AG08395 (cell line): ENCODE results near the gene C17orf50.
A peak's percentile ranks its signal among the peaks of the same experiment; 100 is the strongest.

Experiments used
- DNase-seq: peaks from one replicate; pipeline ENCODE4 v3.0.0; 2012; ENCODE audit warnings: mixed read lengths, low spot score

The C17orf50 gene

DNA sequence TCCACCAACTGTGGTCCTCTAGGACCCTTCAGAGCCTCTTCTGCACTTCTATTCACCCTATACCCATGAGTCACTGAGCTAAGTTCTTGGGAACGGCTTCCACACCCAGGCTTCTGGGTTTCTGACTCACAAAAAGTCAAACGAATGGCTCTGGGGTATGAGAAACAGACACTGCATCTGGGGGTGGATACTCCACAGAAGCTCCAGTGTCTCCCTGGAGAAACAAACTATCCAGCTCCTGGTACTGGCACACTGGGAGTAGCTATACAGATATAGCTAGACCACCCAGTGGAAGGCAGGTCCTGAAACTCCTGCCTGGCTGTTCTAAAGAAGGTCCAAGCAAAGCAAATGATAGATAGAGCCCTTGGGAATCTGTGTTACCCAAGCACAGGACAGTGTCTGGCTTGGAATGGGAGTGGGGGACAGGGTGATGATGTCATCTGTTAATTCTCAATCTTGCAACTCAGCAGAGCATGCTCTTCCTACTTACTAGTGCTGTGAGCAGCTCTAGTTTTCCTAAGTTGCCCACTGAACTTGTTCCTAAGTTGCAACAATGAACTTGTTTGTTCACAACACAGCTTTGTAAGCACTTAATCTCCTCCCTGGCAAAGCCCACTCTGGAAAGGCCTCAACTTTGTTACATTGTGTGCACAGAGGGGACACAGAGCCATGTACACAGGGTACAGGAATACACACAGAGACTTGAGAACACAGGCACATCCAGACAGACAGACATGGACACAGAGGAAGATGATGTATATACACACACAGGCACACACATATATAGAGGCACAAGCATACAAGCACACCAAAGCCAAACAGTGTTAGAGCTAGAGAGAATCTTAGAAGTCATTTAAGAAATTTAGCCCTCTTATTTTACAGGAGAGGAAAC is 28.0 kb downstream of the C17orf50 start:
- peak; percentile 92 for DNase-seq

DNA sequence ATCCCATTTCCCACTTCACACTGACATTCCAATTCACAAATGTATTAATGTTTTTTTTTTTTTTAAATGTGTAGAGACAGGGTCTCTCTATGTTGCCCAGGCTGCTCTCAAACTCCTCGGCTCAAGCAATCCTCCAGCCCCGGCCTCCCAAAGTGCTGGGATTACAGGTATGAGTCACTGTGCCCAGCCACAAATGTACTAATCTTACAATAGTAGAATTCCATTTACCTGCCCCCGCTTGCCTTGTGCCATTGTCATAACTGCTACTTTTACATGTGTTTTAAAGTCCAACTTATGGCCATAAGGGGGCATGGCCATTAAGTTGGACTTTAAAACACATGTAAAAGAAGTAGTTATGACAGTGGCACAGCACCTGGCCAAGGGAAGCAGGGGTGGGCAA is 30.2 kb downstream of the C17orf50 start:
- no peak for DNase-seq

DNA sequence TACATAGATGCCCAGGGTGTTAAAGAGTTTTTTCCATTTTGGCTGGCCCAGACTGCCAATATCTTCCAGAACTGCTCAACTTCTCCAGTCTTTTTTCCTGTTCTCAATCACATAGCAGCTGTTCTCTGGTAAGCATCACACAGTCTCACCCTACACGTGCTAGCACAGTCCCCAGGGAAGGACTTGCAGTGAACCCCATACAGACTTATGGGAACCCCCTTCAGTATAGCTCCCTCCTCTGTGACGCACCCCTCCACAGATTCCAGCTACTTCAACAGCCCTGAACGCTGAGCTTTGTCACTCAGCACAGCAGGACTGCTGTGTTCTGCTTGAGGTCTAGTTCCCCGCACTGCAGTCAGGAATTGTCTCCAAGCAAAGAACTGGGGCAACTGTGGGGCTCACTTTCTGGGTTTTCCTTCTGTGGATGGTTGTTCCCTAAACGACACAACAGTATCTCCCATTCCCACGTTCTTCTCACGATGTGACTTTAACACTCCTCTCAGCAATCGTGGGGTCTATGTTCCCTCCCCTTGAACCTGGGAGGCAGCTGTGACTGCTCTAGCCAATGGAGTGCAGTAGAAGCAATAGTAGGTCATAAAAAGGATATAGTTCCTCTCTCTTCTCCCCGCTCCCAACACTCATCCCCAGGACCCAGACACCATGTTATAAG is 31.1 kb downstream of the C17orf50 start:
- no peak for DNase-seq

DNA sequence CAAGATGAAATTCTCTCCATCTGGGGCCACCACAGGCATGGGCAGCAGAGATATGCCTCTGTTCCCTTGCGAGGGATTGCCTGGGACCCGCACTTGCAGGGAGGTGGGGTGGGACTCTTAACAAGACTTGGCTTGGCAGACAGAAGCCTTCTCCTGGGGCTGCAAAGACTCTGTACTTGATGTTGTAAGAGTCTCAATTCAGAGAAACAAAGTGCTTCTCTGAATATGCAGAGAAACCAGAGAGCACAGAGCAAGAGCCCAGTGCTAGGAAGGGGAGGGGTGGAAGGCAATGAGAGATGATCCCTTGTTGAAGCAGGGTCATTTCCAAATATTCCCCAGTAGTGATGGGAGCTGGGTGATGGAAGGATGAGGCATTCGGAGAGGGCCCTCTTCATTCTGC is 32.6 kb downstream of the C17orf50 start:
- DNase-seq: peak; percentile 0

- DNase-seq: peak; percentile 1
These were observed 34.6 kb downstream of the C17orf50 start, which contains the start of gene MMP28 for GRCh38 chr17:35795007-35795870. Gene MMP28, minus strand, starts transcription at chr17:35795641. Its CDS starts 264 bp downstream, at chr17:35795377.

- no peak for DNase-seq
These were observed 35.2 kb downstream of the C17orf50 start for GRCh38 chr17:35795871-35796265.

GRCh38 chr17:35796942-35797341 is 36.3 kb downstream of the C17orf50 start:
- no peak for DNase-seq

DNA sequence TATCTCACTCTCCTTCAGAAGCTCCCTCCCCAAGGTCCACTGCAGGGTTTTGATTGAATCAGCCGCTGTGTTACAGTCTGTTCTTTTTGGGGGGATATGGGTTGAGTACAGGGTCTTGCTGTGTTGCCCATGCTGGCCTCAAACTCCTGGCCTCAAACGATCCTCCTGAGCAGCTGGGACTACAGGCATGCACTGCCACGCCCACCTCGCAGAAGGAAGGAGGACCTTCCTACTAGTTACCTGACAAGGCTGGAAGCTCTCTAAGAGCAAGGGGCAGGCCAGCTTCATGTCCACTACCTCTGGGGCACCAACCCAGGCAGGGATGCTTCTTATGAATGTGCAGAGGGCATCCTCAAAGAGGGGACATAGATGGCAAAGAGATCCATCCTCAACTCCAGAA is 36.7 kb downstream of the C17orf50 start:
- DNase-seq: no peak

GRCh38 chr17:35797918-35798317 is 37.2 kb downstream of the C17orf50 start:
- no peak for DNase-seq

DNA sequence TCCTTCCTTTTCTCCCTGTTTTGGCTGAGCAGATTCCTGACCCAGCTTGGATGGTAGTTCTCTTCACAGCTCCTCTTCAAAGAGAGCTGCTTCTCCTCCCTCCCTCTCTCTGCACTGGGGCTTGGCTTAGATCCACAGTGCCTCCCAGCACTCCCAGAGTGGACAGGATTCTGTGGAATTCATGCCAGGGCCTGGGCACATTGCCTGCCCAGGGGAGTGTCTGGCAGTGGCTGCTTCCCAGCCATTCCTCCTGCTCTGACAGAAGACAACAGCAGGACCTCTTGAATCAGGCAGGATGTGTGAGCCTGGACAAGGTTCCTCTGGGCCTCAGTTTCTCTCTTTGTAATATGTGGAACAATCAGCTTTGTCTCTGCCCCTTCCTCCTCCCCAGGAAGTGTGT is 39.3 kb downstream of the C17orf50 start:
- peak; percentile 87 for DNase-seq

DNA sequence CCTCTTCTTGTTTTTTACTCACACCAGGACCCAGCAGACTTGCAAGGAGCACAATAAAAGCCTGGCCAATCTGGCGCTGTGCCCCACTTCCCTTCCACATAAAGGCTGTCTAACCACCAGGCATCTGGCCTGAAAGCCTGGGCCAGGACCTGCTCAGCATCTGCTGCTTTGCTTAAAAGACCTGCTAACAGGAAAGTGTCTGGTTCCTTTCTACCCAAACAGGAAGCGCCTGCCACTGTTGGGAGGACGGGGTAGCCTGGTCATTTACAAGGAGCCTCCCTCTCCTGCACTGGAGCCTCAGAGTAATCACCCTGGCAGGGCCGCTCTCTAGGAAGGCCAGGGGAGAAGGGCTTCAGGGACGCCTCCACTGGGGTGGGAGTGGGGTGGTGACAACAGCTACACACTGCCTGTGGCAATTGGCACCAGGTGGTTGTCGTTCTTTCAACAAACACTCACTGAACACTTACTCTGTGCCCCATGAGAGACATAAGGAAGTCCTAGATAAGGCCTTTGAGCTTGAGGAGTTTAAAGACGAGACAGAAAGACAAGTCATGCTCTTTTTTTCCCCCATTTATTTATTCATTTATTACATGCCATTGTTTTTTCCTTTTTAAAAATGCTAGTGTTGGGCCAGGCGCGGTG is 41.0 kb downstream of the C17orf50 start:
- DNase-seq: no peak

DNA sequence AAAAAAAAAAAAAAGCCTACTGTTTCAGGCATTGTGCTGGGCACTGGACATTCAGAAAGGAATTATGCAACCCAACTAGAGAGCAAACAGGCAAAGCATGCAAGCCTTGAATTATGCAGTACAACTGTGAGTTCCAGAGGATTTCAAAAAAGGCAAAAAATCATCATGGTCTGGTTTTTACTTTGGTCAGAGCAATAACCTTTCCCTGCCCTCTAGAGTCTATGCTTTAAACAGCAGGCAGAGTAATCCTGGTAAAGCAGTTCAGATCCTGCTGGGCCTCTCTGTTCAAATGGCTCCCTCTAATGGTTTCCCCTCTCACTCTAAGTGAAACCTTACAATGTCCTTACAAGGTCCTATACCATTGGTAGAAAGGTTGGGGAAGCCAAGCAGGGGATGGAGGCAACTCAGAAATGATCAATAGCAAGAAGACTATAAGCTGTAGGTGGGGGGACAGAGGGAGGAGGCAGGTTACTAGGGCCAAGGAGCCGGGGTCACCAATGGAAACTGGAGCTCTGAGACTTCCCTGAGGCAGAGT is 44.0 kb downstream of the C17orf50 start:
- DNase-seq: peak; percentile 94

DNA sequence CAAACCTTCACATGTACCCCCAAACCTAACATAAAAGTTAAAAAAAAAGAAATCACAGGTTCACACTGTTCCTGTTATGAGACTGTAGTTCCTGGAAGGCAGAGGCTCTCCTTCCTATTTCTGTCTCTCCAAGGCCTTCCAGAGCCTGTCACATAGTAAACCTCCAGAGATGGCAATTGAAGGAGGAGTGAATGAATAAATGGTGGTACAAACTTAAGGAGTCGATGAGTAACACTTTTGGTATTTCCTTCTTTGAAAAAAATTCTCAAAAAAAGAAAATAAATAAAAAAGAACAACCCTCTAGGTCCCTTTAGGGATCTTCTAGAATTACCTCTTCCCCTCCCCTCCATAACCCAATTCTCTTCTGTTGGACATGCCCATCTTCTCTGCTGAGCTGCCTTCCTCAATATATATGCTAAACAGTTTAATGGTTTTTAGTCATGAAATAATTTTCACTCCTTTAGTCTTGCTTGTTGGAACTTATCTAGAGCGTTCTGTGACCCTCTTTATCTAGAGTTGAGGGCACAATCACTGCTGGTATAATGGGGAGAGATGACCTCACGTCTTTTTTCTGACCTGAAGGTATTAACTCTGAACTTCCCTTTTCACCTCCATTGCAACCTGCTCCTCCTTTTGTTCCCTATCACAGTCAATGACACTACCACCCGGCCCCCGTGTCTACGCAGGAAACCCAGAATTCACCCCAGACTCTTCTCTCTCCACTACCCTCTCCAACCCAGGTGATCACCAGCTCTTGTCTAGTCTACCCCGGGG is 46.9 kb downstream of the C17orf50 start:
- DNase-seq: no peak

GRCh38 chr17:35808240-35808961 is 47.7 kb downstream of the C17orf50 start:
- no peak for DNase-seq

- DNase-seq: peak; percentile 97
These were observed 48.5 kb downstream of the C17orf50 start, which contains the start of gene TAF15 for GRCh38 chr17:35808962-35809854. Gene TAF15, plus strand, starts transcription at chr17:35809484. Its CDS starts 86 bp downstream, at chr17:35809570.

GRCh38 chr17:35809855-35810461 is 49.3 kb downstream of the C17orf50 start:
- DNase-seq: no peak

DNA sequence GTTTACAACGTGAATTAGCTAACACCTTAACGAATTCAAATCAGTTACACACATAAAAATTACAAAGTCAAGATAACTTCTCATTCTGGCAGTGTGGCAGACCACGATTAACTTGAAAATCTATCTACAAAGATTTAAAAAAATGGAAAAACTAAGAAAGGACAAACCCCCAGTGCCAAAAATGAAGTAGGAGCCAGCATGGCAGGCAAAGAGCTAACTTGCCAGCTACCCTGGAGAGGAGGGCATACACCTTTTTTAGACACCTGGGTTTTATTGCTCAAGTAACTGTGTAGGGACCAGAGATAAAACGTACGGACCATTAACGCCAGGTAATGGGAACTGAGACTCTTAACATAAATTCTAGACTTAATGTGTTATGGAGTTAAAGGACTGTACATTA is 51.1 kb downstream of the C17orf50 start:
- no peak for DNase-seq

DNA sequence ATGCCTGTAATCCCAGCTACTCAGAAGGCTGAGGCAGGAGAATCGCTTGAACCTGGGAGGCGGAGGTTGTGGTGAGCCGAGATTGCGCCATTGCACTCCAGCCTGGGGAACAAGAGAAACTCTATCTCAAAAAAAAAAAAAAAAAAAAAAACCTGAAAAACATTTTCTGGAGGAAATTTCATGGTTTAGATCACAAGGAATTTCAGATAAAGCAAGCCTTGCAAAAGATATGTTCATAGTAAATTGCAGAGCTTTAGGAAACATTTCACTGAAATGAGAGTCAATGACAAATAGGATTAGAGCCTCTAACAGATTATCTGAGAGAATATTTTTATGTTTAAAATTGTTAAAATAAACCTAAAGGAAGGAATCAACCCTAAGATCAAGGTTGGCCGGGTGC is 51.8 kb downstream of the C17orf50 start:
- DNase-seq: no peak
